Pancreas (tissue), 10 donors: Measurements from ENCODE around the gene ALOXE3. TPM values are rescaled to one million over a fixed set of nuclear protein-coding genes. Genes with fewer than 3 reads are reported as not detected.
A peak's percentile ranks its signal among the peaks of the same experiment; 100 is the strongest.
"Not testable (repeated sequence)": the region's sequence is repeated elsewhere in the genome, so short reads cannot be mapped to it uniquely, and the experiment has no call there.

Source experiments
- ATAC-seq, 4 donors: fragments of 200-7000 bp; cut with Tn5 transposase; one replicate each; pipeline versions ENCODE4 v1.8.0 to v1.9.1; 2020; ENCODE audit warnings: mild to moderate bottlenecking in 4 of 4, moderate library complexity in 4 of 4
- DNase-seq, 6 donors: peaks; one replicate each; pipeline ENCODE4 v3.0.0-alpha.2; 2020
- FAIRE-seq: peaks from 2 replicates; lab custom pipeline; 2012; peaks lifted over from hg19 to GRCh38; lab: Jason Lieb, UNC
- H3K27ac ChIP-seq, 4 donors: fragments of 200-600 bp; sonication (generic); 1 replicate in 3 of 4; 2 replicates in 1 of 4; pipeline versions ENCODE4 v1.5.0 to v1.8.0; 2020
- H3K27me3 ChIP-seq, 4 donors: fragments of 200-600 bp; one replicate each; pipeline ENCODE4 v1.8.0; 2021
- H3K36me3 ChIP-seq, 3 donors: fragments of 200-600 bp; sonication (generic) in 1 of 3; one replicate each; pipeline versions ENCODE4 v1.5.0 to v1.8.0; 2020 to 2021
- H3K4me1 ChIP-seq, 3 donors: fragments of 200-600 bp; one replicate each; pipeline ENCODE4 v1.8.0; 2021
- H3K4me3 ChIP-seq, 4 donors: fragments of 200-600 bp; sonication (generic) in 2 of 4; one replicate each; pipeline versions ENCODE4 v1.5.0 to v1.8.0; 2020 to 2021
- H3K9me3 ChIP-seq, 4 donors: fragments of 200-600 bp; one replicate each; pipeline ENCODE4 v1.8.0; 2021
- WGBS, 2 donors: extraction: QIAGEN DNeasy Blood & Tissue Kit; methylation state at CpG; one replicate each; pipeline ENCODE4 v1.1.7; 2013; 5-methylcytosine and 5-hydroxymethylcytosine counted together
- intact Hi-C, 3 donors: fragments of 100-400 bp; cut with DNase I; formaldehyde crosslinking; loops; one replicate each; pipeline versions ENCODE4 v1.11.1 to v1.14.2; 2022
- polyA plus RNA-seq, 2 donors: library from polyadenylated mRNA; stranded (reverse); fragments of 200-250 nt; gene quantifications; one replicate each; pipeline ENCODE4 v1.2.3, GENCODE V29; 2013
- total RNA-seq, 6 donors: library from RNA; stranded (reverse); fragmentation: NEBNext Ultra II Directional in 4 of 6; extraction: Animal tissue kit (Norgen Biotek cat#: 25700) in 4 of 6; gene quantifications; one replicate each; pipeline versions ENCODE4 v1.2.1 to v1.2.4, GENCODE V29; 2021 to 2023
- TF ChIP-seq, protein P1 (sequence below), 4 donors: fragments of 200-600 bp; sonication (generic) in 3 of 4; IDR thresholded peaks; one replicate each; pipeline versions ENCODE4 v1.5.0 to v1.8.0; 2021; ENCODE audit warnings: antibody characterized with exemption in 4 of 4
- donor health status: healthy with polysubstance abuse.
- donor health status: DM: no; HTN: no; CAD: no; lungs with moderate emphysema.
- donor health status: DM: no; HTN: no; CAD: no.
- donor health status: control.
- donor health status: control.
- donor health status: Bipolar disorder and iron deficiency.
- donor health status: DM: yes; HTN: yes; CAD: no.
- donor health status: DM: no; HTN: no; CAD: no.
- donor health status: DM: no; HTN: no; CAD: no.
- donor health status: DM: yes; HTN: yes; CAD: no.

ALOXE3 gene
- total and polyA plus RNA-seq, 8 donors: 0.35 TPM; not detected in 7

DNA sequence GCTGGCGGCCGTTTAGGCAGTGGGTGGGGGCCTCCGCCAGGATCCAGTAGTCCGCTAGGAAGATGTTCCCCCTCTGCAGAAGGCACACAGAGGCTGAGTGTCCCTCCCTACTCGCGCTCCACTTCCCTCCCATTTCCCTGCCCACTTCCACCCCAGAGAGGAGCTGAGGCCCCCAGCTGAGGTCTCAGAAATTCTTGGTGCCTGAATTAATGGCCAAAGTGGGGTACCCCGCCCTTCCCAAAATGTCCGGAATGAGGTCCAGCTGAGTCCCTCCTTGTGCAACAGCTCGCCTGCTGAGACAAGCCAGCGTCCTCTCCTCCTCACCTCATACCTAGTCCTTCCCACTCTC lies 7.9 kb downstream of the ALOXE3 start:
- WGBS, 2 donors: 10% methylated on average over 10 of the region's 10 CpGs
- H3K27me3 ChIP-seq: peaks cover 0 to 3% (median 0%) of the 10 kb centered on the region in 4 donors

GRCh38 chr17:8109661-8110455 lies 8.5 kb downstream of the ALOXE3 start:
- DNase-seq: peak; percentile 63 to 94 (median 82)
- Histone ChIP-seq H3K27ac (no peak overlapping the region), H3K27me3 (no peaks in the 10 kb centered on the region), H3K4me1 (peaks cover 0 to 4% (median 0%) of the 10 kb centered on the region in 3 donors), H3K9me3 (no peaks in the 10 kb centered on the region), H3K4me3 (peak overlapping the region in 3 of 4 donors; percentile 31 to 49 (median 43)), H3K36me3 (no peaks in the 10 kb centered on the region)
- TF ChIP-seq, protein P1, sequence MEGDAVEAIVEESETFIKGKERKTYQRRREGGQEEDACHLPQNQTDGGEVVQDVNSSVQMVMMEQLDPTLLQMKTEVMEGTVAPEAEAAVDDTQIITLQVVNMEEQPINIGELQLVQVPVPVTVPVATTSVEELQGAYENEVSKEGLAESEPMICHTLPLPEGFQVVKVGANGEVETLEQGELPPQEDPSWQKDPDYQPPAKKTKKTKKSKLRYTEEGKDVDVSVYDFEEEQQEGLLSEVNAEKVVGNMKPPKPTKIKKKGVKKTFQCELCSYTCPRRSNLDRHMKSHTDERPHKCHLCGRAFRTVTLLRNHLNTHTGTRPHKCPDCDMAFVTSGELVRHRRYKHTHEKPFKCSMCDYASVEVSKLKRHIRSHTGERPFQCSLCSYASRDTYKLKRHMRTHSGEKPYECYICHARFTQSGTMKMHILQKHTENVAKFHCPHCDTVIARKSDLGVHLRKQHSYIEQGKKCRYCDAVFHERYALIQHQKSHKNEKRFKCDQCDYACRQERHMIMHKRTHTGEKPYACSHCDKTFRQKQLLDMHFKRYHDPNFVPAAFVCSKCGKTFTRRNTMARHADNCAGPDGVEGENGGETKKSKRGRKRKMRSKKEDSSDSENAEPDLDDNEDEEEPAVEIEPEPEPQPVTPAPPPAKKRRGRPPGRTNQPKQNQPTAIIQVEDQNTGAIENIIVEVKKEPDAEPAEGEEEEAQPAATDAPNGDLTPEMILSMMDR (IDR thresholded peaks at IDR 0.05): peak; percentile 88 to 92 (median 90)
- no peak for FAIRE-seq
- ATAC-seq: peak; percentile 93 to 99 (median 94)
- 9 to 12% methylated on average over 59 to 63 of the region's 63 CpGs for WGBS, 2 donors
- intact Hi-C loops: loop anchor here in 1 of 3 donors (10.0 kb wide), 1 partner anchor 45 kb away; no protein-coding TSS in a partner anchor

More for the DNA sequence above, 7.9 kb downstream of the ALOXE3 start:
- no peaks in the 10 kb centered on the region for H3K36me3 ChIP-seq
- intact Hi-C loops: loop anchor here in 1 of 3 donors (10.0 kb wide), 1 partner anchor 46 kb away; no protein-coding TSS in a partner anchor
- FAIRE-seq (no peak), ATAC-seq (no peak), DNase-seq (no peak)
- H3K4me3 ChIP-seq: peak overlapping the region in 2 of 4 donors; percentile 43 to 49
- no peaks in the 10 kb centered on the region for H3K9me3 ChIP-seq
- TF ChIP-seq, protein P1 (IDR thresholded peaks at IDR 0.05): no peak
- H3K4me1 ChIP-seq: peaks cover 0 to 4% (median 0%) of the 10 kb centered on the region in 3 donors
- no peak overlapping the region for H3K27ac ChIP-seq

GRCh38 chr17:8108972-8109660 lies 9.2 kb downstream of the ALOXE3 start:
- Histone ChIP-seq H3K27ac (no peak overlapping the region), H3K27me3 (no peaks in the 10 kb centered on the region), H3K4me1 (peaks cover 0 to 4% (median 0%) of the 10 kb centered on the region in 3 donors), H3K9me3 (no peaks in the 10 kb centered on the region), H3K36me3 (no peaks in the 10 kb centered on the region), H3K4me3 (no peak overlapping the region)
- TF ChIP-seq, protein P1 (IDR thresholded peaks at IDR 0.05): no peak
- 87 to 92% methylated on average over 33 of the region's 33 CpGs for WGBS, 2 donors
- FAIRE-seq (no peak), DNase-seq (peak in 1 of 6 donors; percentile 74), ATAC-seq (no peak)
- intact Hi-C loops: no loop called here

DNA sequence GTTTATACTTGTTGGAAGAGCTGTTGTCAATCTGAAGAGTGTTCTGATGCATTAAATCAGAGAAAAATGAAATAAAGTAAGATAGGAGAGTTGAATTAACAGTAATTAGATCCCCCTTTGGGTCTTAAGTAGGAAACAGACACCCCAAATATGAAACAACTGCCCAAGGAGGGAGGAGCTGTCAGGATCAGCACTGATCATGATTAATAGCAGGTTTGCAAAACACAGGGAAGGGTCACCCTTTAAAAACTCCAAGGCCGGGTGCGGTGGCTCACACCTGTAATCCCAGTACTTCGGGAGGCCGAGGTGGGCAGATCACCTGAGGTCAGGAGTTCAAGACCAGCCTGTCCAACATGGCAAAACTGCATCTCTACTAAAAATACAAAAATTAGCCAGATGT lies 11.3 kb downstream of the ALOXE3 start:
- peak in 1 of 6 donors; percentile 12 for DNase-seq
- 77 to 91% methylated on average over 4 of the region's 4 CpGs for WGBS, 2 donors
- H3K27me3 ChIP-seq, H3K27ac ChIP-seq, ATAC-seq, H3K36me3 ChIP-seq, H3K4me1 ChIP-seq, H3K4me3 ChIP-seq, FAIRE-seq, H3K9me3 ChIP-seq, intact Hi-C loops: not testable (repeated sequence)

DNA sequence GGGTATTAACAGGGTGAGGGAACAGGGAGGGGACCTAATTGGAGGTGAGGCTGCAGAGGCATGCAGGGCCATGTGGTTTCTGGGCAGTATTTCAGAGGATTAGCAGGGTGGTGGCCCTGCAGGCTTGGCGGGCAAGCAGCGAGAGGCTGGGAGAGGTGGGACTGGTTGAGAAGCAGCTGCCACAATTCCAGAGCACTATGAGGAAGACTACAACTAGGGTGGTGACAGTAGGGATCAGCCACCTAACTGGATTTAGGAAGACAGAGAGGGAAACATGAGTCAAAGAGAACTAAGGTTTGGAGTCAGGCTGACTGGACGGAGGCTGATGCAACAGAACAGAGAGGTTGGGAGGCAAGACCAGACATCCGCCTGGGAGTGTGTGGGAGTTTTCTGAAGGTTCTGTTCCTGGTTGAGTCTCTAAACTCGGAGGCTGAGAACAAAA lies 12.3 kb downstream of the ALOXE3 start:
- Histone ChIP-seq H3K27ac (no peak overlapping the region), H3K9me3 (no peaks in the 10 kb centered on the region), H3K4me1 (peaks cover 0 to 4% (median 0%) of the 10 kb centered on the region in 3 donors), H3K4me3 (no peak overlapping the region), H3K27me3 (no peaks in the 10 kb centered on the region), H3K36me3 (no peaks in the 10 kb centered on the region)
- intact Hi-C loops: no loop called here
- DNase-seq: no peak
- TF ChIP-seq, protein P1 (IDR thresholded peaks at IDR 0.05): no peak
- ATAC-seq: no peak
- 72 to 78% methylated on average over 5 of the region's 5 CpGs for WGBS, 2 donors
- no peak for FAIRE-seq
